GM18498 (cell line): ENCODE data around the gene TRABD2B.

Source experiments
- ATAC-seq: cut with Tn5 transposase; IDR thresholded peaks from one replicate; pipeline ENCODE4 v1.9.1; 2021; ENCODE audit warnings: mild to moderate bottlenecking, moderate library complexity; ENCODE audit not compliant: unreplicated experiment

TRABD2B gene

DNA sequence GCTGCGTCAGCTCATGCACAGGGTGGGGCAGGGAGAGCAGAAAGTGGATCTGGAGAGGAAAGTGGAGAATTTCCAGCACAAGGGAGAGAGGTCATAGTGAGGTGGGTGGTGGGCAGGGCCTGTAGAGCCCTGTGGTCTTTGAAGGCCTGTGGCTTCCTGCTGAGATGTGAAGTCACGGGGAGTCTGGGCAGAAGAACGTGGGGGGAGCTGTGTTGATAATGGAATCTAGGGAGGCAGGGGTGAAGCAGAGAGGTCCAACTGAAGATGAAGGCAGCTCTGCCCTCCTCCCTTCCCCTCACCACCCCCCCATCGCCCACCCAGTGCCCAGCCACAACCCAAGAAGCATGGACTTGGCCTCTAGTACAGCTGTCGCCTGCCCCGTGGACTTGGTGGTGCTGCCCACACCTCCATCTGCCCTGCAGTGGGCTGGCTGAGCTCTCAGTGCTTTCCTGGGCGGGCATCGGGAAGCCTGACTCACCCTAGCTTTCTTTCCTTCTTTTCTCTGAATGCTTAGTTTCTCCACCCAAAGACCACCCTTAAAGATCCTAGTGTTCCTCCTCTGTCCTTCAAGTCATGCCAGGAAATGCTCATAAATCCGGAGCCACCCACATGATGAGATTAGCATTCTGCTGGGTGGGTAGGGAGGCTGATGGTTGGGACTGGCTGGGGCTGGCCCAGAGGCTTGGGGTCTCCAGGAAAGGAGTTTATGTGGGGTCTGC, 186.1 kb downstream of the TRABD2B start:
- no peak for ATAC-seq

DNA sequence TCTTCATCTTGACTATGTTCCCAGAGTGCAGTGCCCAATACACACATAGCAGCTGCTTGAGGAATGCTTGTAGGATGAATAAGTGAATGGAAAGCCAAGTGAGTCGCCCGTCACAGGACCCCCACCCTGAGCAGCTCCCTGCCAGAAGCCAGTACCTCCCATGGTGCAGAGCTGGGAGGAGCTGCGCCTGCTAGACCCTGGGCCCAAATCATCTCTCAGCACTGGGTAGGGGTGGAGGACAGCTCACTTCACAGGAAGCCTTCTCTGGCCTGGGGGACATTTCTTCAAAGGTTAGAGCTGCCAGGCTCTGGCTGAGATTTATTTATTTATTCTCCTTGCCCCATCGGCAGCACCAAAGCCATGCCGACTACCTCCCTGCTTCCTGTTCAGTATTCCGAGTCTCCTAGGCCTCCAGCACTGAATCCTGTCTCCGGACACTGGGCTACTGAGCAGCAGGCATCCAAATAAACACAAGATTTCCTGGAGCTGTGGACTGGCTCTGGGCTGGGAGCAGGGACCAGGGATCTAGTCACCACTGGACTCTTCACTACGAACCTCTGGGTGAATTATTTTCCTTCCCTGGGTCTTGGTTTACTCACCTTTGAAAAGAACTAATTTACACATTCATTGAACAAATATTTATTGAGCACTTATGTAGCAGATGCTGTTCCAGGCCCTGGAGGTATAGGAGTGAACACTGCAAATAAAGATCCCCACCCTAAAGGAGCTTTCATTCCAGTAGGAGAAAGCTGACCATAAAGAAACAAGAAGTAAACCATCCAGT, 187.7 kb downstream of the TRABD2B start:
- no peak for ATAC-seq

GRCh38 chr1:47808612-47809011, 188.6 kb downstream of the TRABD2B start:
- no peak for ATAC-seq

GRCh38 chr1:47805921-47806361, 191.2 kb downstream of the TRABD2B start:
- ATAC-seq: no peak

DNA sequence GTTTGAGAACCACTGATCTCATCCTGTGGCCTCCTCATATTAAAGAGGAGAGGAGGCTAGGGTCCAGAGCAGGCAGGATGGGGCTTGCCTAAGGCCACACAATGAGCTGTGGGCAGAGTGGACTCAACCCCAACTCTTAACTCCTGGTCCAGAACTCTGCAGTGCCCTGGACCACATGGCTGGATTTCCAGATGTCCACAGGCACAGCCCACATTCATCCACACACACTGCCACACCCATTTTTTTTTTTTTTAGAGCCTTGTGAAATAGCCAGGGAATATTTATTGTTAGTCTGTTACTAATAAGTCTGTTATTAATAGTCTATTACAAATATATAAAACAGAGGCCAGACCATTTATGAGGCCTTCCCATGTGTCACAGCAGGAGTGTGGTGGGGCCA, 192.2 kb downstream of the TRABD2B start:
- no peak for ATAC-seq

DNA sequence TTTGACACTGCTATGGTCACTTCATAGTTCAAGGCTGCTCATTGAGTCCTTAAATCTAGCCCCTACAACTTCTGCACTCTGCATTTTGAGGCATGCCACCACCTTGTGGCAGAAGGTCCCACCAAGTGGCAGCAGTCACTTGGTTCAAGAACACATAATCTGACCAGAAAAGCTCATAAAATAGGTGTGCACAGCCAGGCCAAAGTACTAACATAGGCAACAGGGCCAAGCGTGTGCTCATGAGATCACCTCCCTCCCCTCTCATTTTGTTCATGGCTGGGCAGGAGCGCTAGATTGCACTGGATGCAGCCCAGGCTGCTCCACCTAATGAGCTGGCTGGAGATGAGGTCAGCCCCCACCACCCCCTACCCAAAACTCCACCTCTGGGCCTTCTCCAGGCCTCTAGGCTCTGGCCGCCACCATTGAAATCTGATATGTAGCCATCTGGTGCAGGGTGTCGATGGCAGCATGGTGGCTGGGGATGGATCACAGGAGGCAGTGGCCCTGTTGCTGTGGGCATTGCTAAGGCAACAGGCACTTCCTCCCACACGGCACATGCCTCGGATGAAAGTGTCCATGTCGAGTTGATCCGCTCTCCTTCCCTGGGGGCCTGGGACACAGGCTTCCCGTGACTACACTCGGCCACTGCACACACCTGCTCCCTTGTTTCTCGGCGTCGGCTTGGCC, 193.2 kb downstream of the TRABD2B start:
- no peak for ATAC-seq

GRCh38 chr1:47797575-47797974, 199.6 kb downstream of the TRABD2B start:
- no peak for ATAC-seq

DNA sequence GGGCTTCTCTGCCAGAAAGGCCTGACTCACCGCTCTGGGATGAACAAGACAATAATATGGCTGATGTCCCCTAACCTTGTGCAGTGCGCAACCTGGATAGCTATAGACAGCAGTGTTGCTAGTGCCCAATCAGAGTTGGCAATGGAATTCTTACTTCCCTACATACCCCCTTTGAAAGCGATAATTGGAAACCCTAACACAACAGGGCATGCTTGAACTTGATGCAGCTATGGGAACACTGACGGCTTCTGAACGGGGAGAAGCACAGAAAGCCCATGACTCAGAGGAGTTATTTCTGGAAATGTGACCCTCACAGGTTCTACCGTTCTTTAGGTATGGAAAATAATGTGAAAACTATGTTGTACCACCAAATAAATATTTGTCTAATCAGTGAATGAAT, 200.6 kb downstream of the TRABD2B start:
- ATAC-seq: no peak

DNA sequence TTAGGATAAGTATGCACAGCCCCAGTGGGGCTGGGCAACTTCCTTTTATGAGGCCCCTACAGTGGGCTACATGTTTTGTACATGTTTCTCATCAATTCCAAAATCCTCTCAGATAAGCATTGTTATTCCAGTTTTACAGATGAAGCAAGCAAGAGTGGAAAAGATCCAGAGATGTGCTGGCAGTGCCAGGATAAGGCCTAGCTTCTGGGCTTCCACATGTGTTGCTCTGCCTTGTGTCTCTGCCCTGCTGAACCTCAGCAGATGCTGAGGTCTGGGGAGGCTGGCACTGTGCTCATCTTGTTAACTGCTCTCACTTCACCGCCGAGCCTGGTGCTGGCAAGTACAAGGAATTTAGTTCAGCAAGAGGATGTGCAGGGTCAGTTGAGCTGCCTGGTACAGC, 202.1 kb downstream of the TRABD2B start:
- ATAC-seq: no peak

DNA sequence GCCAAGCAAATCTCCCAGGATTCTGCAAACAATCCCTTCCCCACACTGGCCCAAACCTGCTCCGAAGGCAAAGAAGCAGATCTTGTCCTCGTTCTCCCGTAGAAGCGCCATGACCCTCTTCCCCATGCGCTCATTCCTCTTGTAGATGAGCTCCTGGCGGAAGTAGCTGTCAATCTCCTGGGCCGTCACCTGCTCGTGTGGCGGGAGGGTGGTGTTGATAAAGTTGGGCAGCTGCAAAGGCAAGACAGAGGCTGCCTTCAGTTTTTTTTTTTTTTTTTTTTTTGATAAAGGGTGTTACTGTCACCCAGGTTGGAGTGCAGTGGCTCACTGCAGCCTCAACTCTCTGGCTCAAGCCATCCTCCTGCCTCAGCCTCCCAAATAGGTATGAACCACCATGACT, 202.7 kb downstream of the TRABD2B start:
- no peak for ATAC-seq

DNA sequence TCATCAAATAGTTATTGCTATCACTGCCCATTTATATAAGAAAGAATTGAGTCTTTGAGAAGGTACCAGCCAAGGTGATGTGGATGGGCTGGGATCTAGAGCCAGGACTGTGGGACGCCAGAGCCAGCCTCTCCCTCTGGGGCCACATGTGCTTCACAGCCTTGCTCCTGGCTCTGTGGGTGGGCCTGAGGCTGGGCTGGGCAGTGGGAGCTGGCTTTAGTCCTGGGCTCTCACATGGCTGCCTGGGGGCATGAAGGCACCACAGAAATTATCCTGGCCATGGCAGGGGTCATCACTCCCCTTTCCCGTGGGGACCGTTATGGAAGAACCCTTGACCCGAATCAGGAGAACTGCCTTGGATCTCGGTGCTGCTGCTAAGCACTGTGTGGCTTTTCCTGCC, 203.1 kb downstream of the TRABD2B start:
- ATAC-seq: no peak

DNA sequence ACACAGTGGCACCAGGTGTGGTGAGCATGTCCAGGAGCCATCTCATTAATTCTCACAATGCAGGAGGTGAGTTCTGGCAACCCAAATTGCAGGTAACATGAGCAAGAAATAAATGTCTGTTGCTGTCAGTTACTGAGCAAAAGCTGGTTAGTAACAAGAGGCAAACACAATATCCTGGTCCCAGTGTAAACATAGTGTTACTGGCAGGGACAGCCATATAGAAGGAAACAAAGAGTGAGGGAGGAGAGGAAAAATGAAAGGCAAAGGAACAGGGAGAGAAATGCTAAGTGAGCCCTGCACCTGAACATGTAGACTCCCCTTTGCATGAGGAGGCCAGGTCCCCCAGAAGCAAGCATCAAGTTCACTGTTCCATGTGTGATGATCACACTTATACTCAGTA, 203.6 kb downstream of the TRABD2B start:
- no peak for ATAC-seq

DNA sequence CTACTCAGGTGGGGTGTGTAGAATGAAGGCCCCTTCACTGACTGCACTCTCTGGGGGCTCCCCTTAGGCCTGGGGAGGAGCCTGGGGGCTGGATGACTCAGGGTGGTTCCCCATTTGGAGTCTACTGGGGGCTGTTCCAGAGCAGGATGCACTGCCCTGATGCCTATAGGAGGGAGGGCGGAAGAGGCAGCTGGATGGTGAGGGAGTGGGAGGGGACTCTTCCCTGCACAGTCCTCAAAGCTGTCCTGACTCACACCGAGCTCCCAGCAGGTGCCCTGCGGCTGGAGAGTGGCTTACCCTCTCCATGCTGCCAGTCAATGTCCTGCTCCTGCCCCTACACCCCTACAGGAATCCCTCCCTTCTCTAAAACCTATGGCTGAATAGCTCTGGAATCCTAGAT, 204.4 kb downstream of the TRABD2B start:
- no peak for ATAC-seq

DNA sequence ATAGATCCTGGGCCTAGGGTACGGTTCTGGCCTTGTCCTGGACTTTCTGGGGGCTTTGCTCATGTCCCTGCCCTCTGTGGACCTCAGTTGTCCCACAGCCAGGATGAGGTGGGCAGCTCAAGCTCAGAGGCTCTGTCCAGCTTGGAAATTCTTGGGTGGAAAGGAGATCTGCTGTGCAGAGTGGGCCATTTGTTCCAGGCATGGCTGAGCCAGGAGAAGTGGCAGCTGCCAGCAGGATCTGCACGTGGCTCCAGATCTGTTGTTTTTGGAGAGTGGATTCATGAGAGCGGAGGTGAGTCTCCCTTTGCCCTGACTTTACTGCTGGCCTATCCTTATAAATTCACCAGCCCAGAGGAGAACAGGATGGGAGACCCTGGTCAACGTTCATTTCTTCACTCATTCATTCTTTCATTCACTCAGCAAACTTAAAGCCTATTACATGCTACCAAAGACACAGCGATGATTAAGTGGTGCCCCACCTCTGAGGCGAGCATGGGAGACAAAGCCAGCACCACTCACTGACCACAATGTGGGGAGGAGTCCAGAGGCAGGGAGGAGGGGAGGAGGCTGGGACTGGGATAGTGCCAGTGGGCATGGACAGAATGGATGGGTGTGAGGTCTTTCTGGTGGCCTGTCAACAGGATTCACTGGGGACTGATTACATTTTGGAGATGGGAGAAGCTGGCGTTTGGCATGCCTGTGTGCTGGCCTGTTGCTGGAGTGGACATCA, 205.1 kb downstream of the TRABD2B start:
- ATAC-seq: no peak

DNA sequence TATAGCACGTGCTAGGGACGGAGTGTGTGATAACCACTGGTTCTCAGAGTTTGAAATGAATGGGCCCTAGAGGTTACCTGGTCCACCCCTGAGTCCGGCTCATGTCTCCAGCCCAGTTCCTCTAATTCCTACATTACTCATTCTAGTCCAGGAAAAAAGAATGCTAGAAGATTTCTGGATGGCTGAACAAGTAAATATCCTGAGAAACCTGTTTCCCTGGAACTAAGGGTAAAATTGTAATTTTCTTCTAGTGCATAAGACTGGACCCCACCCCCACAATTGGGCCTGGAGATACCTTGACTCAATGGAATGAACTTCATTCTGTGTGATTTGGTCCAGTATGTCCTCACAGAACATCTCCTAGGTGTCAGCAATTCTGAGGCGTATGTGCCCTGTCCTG, 208.4 kb downstream of the TRABD2B start:
- no peak for ATAC-seq

- ATAC-seq: no peak
Measured at GRCh38 chr1:47787560-47787959, 209.6 kb downstream of the TRABD2B start.

DNA sequence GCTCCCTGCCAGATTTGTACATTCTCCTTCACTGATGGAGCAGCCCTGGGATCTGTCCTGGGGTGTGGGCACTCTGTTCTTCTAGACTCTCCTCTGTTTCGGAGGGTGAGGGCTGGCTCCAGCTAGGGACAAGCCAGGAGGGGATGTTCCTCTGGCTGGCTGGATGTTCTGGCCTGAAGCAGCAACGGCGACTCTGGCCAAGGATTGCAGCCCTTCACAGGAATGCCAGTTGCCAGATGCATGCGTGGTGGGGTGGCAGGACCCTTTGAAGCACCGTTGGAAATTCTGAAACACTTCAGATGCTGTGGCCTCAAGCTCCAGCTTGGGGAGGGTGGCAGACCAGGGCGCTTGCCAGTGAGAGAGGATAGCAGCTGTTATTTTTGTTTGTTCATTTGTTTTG, 210.9 kb downstream of the TRABD2B start:
- ATAC-seq: no peak

GRCh38 chr1:47785561-47786271, 211.5 kb downstream of the TRABD2B start:
- no peak for ATAC-seq

GRCh38 chr1:47785118-47785517, 212.1 kb downstream of the TRABD2B start:
- no peak for ATAC-seq

- no peak for ATAC-seq
Measured at GRCh38 chr1:47784497-47784822, 212.7 kb downstream of the TRABD2B start.
